ENCODE measurements around the gene FAM120B. TPM values are rescaled to one million over a fixed set of nuclear protein-coding genes. Genes with fewer than 3 reads are reported as not detected.

The FAM120B gene
- total RNA-seq, 4 donors from 2014 or later, result 25.0 to 32.8 (median 27.5) TPM

- TF ChIP-seq, protein P1, sequence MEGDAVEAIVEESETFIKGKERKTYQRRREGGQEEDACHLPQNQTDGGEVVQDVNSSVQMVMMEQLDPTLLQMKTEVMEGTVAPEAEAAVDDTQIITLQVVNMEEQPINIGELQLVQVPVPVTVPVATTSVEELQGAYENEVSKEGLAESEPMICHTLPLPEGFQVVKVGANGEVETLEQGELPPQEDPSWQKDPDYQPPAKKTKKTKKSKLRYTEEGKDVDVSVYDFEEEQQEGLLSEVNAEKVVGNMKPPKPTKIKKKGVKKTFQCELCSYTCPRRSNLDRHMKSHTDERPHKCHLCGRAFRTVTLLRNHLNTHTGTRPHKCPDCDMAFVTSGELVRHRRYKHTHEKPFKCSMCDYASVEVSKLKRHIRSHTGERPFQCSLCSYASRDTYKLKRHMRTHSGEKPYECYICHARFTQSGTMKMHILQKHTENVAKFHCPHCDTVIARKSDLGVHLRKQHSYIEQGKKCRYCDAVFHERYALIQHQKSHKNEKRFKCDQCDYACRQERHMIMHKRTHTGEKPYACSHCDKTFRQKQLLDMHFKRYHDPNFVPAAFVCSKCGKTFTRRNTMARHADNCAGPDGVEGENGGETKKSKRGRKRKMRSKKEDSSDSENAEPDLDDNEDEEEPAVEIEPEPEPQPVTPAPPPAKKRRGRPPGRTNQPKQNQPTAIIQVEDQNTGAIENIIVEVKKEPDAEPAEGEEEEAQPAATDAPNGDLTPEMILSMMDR (IDR thresholded peaks at IDR 0.05; ENCODE audit: low read depth), result no peak
Observed at GRCh38 chr6:170312876-170313275, 6.3 kb downstream of the FAM120B start.

GRCh38 chr6:170313716-170314295 is 7.2 kb downstream of the FAM120B start:
- TF ChIP-seq, protein P1 (IDR thresholded peaks at IDR 0.05; ENCODE audit: low read depth), result no peak

DNA sequence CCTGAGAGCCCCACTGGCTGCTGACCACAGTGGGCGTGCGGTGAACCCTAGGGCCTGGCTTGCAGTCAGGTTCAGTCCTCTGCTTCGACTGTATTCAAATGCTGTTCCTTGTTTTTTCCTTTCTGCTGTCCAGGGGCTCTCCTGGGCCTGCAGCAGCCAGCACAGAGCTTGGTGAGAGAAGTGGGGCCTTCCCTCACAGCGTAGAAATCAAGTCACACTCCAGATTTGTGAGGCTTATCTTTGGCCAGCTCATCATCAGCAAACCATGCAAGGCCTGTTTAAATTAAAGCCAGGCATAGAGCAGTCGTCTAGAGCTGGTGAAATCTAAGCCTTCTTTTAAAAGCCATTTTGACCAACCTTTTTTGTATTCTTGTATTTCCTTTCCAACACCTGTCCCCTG is 8.4 kb downstream of the FAM120B start:
- TF ChIP-seq, protein P1 (IDR thresholded peaks at IDR 0.05; ENCODE audit: low read depth), result no peak

- TF ChIP-seq, protein P1 (IDR thresholded peaks at IDR 0.05; ENCODE audit: low read depth), result no peak
Observed at GRCh38 chr6:170316071-170316470, 9.5 kb downstream of the FAM120B start.

DNA sequence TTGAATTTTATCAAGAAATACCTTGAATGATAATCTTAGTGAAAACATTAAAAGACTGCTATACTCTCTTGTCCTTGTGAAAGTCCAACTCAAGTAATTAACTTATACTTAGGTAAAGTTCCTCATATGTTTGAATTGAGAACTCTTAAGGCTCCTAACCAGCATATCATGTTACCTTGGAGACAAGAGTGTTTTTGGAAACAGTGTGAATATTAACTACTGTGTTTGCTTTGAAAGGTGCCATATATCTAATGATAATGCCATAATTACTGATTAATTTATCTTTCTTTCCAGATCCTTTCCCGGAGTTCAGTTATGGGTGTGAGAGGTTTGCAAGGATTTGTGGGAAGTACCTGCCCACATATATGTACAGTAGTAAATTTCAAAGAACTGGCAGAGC is 10.5 kb downstream of the FAM120B start:
- TF ChIP-seq, protein P1 (IDR thresholded peaks at IDR 0.05; ENCODE audit: low read depth), result no peak

DNA sequence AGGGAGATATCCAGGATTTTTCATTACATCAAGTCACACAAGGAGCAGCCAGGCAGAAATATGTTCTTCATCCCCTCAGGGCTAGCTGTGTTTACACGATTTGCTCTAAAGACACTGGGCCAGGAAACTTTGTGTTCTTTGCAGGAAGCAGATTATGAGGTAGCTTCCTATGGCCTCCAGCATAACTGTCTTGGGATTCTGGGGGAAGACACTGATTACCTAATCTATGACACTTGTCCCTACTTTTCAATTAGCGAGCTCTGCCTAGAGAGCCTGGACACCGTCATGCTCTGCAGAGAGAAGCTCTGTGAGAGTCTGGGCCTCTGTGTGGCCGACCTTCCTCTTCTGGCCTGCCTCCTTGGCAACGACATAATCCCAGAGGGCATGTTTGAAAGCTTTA is 11.2 kb downstream of the FAM120B start:
- TF ChIP-seq, protein P1 (IDR thresholded peaks at IDR 0.05; ENCODE audit: low read depth), result no peak

DNA sequence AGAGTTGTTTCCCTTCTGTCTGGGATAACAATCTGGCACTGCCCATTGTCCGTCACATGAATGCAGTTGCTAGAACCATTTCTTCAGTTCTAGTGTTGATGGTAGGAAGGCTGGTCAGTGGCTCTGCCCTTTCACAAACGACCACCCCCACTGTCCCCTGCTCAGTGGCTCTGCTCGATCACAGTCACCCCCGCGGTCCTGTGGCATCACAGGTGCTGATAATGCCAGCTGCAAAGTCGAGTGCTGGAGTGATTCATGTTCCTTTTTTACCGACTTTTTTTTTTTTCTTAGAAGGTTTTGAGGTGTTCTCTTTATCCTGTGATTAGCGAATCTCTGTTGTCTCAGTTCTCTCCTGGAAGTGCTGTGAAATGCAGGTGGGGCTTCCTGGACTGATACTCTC is 22.8 kb downstream of the FAM120B start:
- TF ChIP-seq, protein P1 (IDR thresholded peaks at IDR 0.05; ENCODE audit: low read depth), result no peak

All from subcutaneous adipose tissue (tissue), 4 donors.